Panc1 (cell line): ENCODE data around the gene SLC38A10. TPM values are rescaled to one million over a fixed set of nuclear protein-coding genes. Genes with fewer than 3 reads are reported as not detected.

Source experiments
- ATAC-seq: fragments of 200-7000 bp; cut with Tn5 transposase; 2 replicates; pipeline ENCODE4 v1.9.1; 2020; ENCODE audit warnings: mild to moderate bottlenecking, moderate library complexity
- BruUV-seq: library from RNA; stranded (reverse); fragments of 400-500 nt; replicated peaks from 2 replicates; lab custom pipeline; 2021; lab: Mats Ljungman, UMichigan
- CTCF ChIA-PET: fragments of 300-600 bp; sonication (Branson Sonifier 250); formaldehyde crosslinking; loops from one replicate; lab custom pipeline; 2022; ENCODE audit warnings: antibody characterized with exemption; lab: Charles Lee
- POLR2A ChIA-PET: fragments of 300-600 bp; sonication (Branson Sonifier 250); formaldehyde crosslinking; loops from one replicate; lab custom pipeline; 2022; ENCODE audit warnings: antibody characterized with exemption; lab: Charles Lee
- DNase-seq: peaks from one replicate; pipeline ENCODE4 v3.0.0-alpha.2; 2010; ENCODE audit warnings: low read depth, low spot score
- H3K27ac ChIP-seq: 2 replicates; pipeline ENCODE4 v1.5.1; 2011; ENCODE audit warnings: mild to moderate bottlenecking, low read length, inconsistent platforms
- H3K27me3 ChIP-seq: fragments of 200-500 bp; sonication (Bioruptor generic); 2 replicates; pipeline ENCODE4 v1.6.0; 2014; ENCODE audit warnings: low read length, inconsistent platforms; ENCODE audit not compliant: control insufficient read depth, insufficient read depth
- H3K36me3 ChIP-seq: fragments of 200-500 bp; sonication (Bioruptor generic); 2 replicates; pipeline ENCODE4 v1.5.1; 2014; ENCODE audit warnings: inconsistent platforms, mild to moderate bottlenecking, low read length, moderate library complexity; ENCODE audit not compliant: control insufficient read depth, insufficient read depth
- H3K4me1 ChIP-seq: 2 replicates; pipeline ENCODE4 v1.5.1; 2011; ENCODE audit warnings: inconsistent platforms, mild to moderate bottlenecking, low read length, moderate library complexity; ENCODE audit not compliant: control insufficient read depth, insufficient read depth
- H3K4me3 ChIP-seq, 2 experiments: 2 replicates each; pipeline ENCODE4 v1.5.1; 2011 to 2012; ENCODE audit warnings: low read depth in 2 of 2, low read length in 2 of 2, mild to moderate bottlenecking in 2 of 2, inconsistent platforms in 1 of 2, moderate library complexity in 1 of 2
- H3K9me3 ChIP-seq: fragments of 200-500 bp; sonication (Bioruptor generic); 2 replicates; pipeline ENCODE4 v1.5.1; 2014; ENCODE audit warnings: low read depth, mild to moderate bottlenecking, inconsistent platforms, low read length, moderate library complexity; ENCODE audit not compliant: control insufficient read depth, insufficient read depth
- CTCF ChIP-seq: fragments of 450-650 bp; IDR thresholded peaks from 2 replicates; pipeline ENCODE4 v1.5.1; 2017; ENCODE audit warnings: mild to moderate bottlenecking
- POLR2AphosphoS5 ChIP-seq: IDR thresholded peaks from 2 replicates; pipeline ENCODE4 v1.6.1; 2012; ENCODE audit warnings: mild to moderate bottlenecking, low read depth, low read length, moderate library complexity
- SIN3A ChIP-seq: IDR thresholded peaks from 2 replicates; pipeline ENCODE4 v1.6.1; 2012; ENCODE audit warnings: low read depth, mild to moderate bottlenecking, low read length, moderate library complexity, borderline replicate concordance; ENCODE audit not compliant: insufficient read depth
- TCF7L2 ChIP-seq: IDR thresholded peaks from 2 replicates; pipeline ENCODE4 v1.6.1; 2011; ENCODE audit warnings: mild to moderate bottlenecking, low read depth, low read length, inconsistent platforms
- in situ Hi-C: cut with HindIII; loops from 2 replicates; pipeline ENCODE4 v1.10.0; 2016; ENCODE audit warnings: low sequenced_read_pairs, low pct_unique_long_range_greater_than_20kb
- intact Hi-C: fragments of 100-400 bp; cut with micrococcal nuclease; formaldehyde crosslinking; loops from one replicate; pipeline ENCODE4 v1.10.0; 2022; ENCODE audit not compliant: unreplicated experiment
- total RNA-seq: library from RNA; stranded (reverse); gene quantifications from one replicate; pipeline ENCODE4 v1.2.1, GENCODE V29; 2021; ENCODE audit not compliant: unreplicated experiment
- TF ChIP-seq, protein P1 (sequence below), 2 experiments: IDR thresholded peaks; 2 replicates each; pipeline ENCODE4 v1.6.1; 2011 to 2012; ENCODE audit warnings: low read depth in 2 of 2, control low read depth in 1 of 2, low read length in 1 of 2, mild to moderate bottlenecking in 1 of 2, moderate library complexity in 1 of 2; ENCODE audit not compliant: insufficient read depth in 1 of 2

The SLC38A10 gene
- total RNA-seq, 1 experiment from 2014 or later, result 188 TPM

- CTCF ChIA-PET, result interaction anchor here (0.5 kb wide), 1 partner anchor 11 kb away, joined by 3 read pairs; no protein-coding TSS in a partner anchor
- POLR2A ChIA-PET, result interaction anchor here (0.5 kb wide), 1 partner anchor 25 kb away, joined by 4 read pairs; the partner anchor contains the start of gene CEP131
- no peak for DNase-seq
- H3K27me3 ChIP-seq, result no peaks in the 10 kb centered on the region
- no peaks in the 10 kb centered on the region for H3K4me1 ChIP-seq
- H3K9me3 ChIP-seq, result no peaks in the 10 kb centered on the region
- no peak overlapping the region for H3K4me3 ChIP-seq
- no peak overlapping the region for H3K27ac ChIP-seq
- TF ChIP-seq SIN3A (no peak), TCF7L2 (no peak), POLR2AphosphoS5 (no peak), CTCF (no peak)
- TF ChIP-seq, protein P1, sequence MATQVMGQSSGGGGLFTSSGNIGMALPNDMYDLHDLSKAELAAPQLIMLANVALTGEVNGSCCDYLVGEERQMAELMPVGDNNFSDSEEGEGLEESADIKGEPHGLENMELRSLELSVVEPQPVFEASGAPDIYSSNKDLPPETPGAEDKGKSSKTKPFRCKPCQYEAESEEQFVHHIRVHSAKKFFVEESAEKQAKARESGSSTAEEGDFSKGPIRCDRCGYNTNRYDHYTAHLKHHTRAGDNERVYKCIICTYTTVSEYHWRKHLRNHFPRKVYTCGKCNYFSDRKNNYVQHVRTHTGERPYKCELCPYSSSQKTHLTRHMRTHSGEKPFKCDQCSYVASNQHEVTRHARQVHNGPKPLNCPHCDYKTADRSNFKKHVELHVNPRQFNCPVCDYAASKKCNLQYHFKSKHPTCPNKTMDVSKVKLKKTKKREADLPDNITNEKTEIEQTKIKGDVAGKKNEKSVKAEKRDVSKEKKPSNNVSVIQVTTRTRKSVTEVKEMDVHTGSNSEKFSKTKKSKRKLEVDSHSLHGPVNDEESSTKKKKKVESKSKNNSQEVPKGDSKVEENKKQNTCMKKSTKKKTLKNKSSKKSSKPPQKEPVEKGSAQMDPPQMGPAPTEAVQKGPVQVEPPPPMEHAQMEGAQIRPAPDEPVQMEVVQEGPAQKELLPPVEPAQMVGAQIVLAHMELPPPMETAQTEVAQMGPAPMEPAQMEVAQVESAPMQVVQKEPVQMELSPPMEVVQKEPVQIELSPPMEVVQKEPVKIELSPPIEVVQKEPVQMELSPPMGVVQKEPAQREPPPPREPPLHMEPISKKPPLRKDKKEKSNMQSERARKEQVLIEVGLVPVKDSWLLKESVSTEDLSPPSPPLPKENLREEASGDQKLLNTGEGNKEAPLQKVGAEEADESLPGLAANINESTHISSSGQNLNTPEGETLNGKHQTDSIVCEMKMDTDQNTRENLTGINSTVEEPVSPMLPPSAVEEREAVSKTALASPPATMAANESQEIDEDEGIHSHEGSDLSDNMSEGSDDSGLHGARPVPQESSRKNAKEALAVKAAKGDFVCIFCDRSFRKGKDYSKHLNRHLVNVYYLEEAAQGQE (IDR thresholded peaks at IDR 0.05; ENCODE audit: insufficient read depth in 1 of 2, low read depth in 2 of 2, low read length in 1 of 2), result no peak
- no peak for ATAC-seq
- H3K36me3 ChIP-seq, result no peaks in the 10 kb centered on the region
- in situ Hi-C loops, result no loop called here
- no TSS peak for BruUV-seq
- intact Hi-C loops, result no loop called here
Observed at GRCh38 chr17:81197831-81198490, 97.1 kb downstream of the SLC38A10 start.

- H3K27me3 ChIP-seq, result no peaks in the 10 kb centered on the region
- H3K4me3 ChIP-seq, result no peak overlapping the region
- no peaks in the 10 kb centered on the region for H3K9me3 ChIP-seq
- ATAC-seq, result no peak
- in situ Hi-C loops (no loop called here), intact Hi-C loops (no loop called here)
- H3K4me1 ChIP-seq, result no peaks in the 10 kb centered on the region
- POLR2A ChIA-PET, result no interaction called here
- CTCF ChIA-PET, result no interaction called here
- H3K36me3 ChIP-seq, result no peaks in the 10 kb centered on the region
- DNase-seq, result no peak
- no TSS peak for BruUV-seq
- H3K27ac ChIP-seq, result no peak overlapping the region
- TF ChIP-seq SIN3A, result no peak
- TF ChIP-seq TCF7L2, result no peak
- TF ChIP-seq, protein P1 (IDR thresholded peaks at IDR 0.05; ENCODE audit: insufficient read depth in 1 of 2, low read depth in 2 of 2, low read length in 1 of 2), result no peak
- TF ChIP-seq POLR2AphosphoS5, result no peak
- no peak for TF ChIP-seq CTCF
Observed at GRCh38 chr17:81197409-81197795, 97.7 kb downstream of the SLC38A10 start.
